Endothelial cell of umbilical vein (primary cell): ENCODE data around the gene ASB8. TPM values are rescaled to one million over a fixed set of nuclear protein-coding genes. Genes with fewer than 3 reads are reported as not detected.

Experiments
- BruUV-seq: library from RNA; stranded (reverse); fragments of 400-500 nt; replicated peaks from 2 replicates; lab custom pipeline; 2021; lab: Mats Ljungman, UMichigan
- CTCF ChIA-PET: fragments of 300-600, 350-600 bp; sonication (Branson Sonifier 250); formaldehyde crosslinking; loops from one replicate; lab custom pipeline; 2021; ENCODE audit warnings: antibody characterized with exemption, inconsistent platforms; lab: Charles Lee
- POLR2A ChIA-PET: fragments of 300-600, 350-600 bp; sonication (Branson Sonifier 250); formaldehyde crosslinking; loops from one replicate; lab custom pipeline; 2021; ENCODE audit warnings: antibody characterized with exemption, inconsistent platforms; lab: Charles Lee
- DNase-seq: peaks from one replicate; pipeline ENCODE4 v3.0.0-alpha.2; 2011; ENCODE audit warnings: low read depth, low spot score
- FAIRE-seq: peaks from 2 replicates; lab custom pipeline; 2011; peaks lifted over from hg19 to GRCh38; lab: Jason Lieb, UNC
- H2AFZ ChIP-seq: 2 replicates; pipeline ENCODE4 v1.6.0; 2012; ENCODE audit warnings: low read depth, low read length, control low read depth, inconsistent platforms
- H3K27ac ChIP-seq: 2 replicates; pipeline ENCODE4 v1.5.1; 2011; ENCODE audit warnings: low read depth, mild to moderate bottlenecking, control low read depth, low read length, moderate library complexity; ENCODE audit not compliant: insufficient read depth
- H3K27me3 ChIP-seq, 2 experiments: 2 replicates each; pipeline versions ENCODE4 v1.6.0 to v1.6.1; 2011; ENCODE audit warnings: low read length in 2 of 2, mixed read lengths in 1 of 2; ENCODE audit not compliant: control insufficient read depth in 2 of 2, insufficient read depth in 2 of 2
- H3K36me3 ChIP-seq, 2 experiments: 2 replicates in 1 of 2; 3 replicates in 1 of 2; pipeline ENCODE4 v1.5.1; 2011; ENCODE audit warnings: low read length in 2 of 2, mild to moderate bottlenecking in 1 of 2, moderate library complexity in 1 of 2; ENCODE audit not compliant: control insufficient read depth in 2 of 2, insufficient read depth in 2 of 2; ENCODE audit errors: extremely low read depth in 1 of 2
- H3K4me1 ChIP-seq: 3 replicates; pipeline ENCODE4 v1.5.1; 2011; ENCODE audit warnings: mild to moderate bottlenecking, low read length; ENCODE audit not compliant: control insufficient read depth, insufficient read depth; ENCODE audit errors: extremely low read depth
- H3K4me2 ChIP-seq: 2 replicates; pipeline ENCODE4 v1.6.1; 2011; ENCODE audit warnings: low read length, control low read depth, mixed read lengths; ENCODE audit not compliant: insufficient read depth
- H3K4me3 ChIP-seq, 3 experiments: fragments of 200-600 bp in 1 of 3; sonication (generic), shearing (Covaris generic) in 1 of 3; replicated peaks in 1 of 3; 2 replicates each; pipeline ENCODE4 v1.5.1; 2011 to 2016; ENCODE audit warnings: control low read depth in 3 of 3, low read length in 3 of 3, mild to moderate bottlenecking in 2 of 3, inconsistent platforms in 1 of 3, low read depth in 1 of 3, moderate library complexity in 1 of 3; ENCODE audit not compliant: insufficient read depth in 1 of 3
- H3K79me2 ChIP-seq: 2 replicates; pipeline ENCODE4 v1.6.0; 2012; ENCODE audit warnings: low read length, inconsistent platforms; ENCODE audit not compliant: control insufficient read depth, insufficient read depth
- H3K9ac ChIP-seq: replicated peaks from 2 replicates; pipeline ENCODE3; 2011; ENCODE audit warnings: low read length, control low read depth; ENCODE audit not compliant: insufficient read depth; ENCODE audit errors: extremely low read depth
- H3K9me1 ChIP-seq: replicated peaks from 3 replicates; pipeline ENCODE4 v1.6.0; 2011; ENCODE audit warnings: mild to moderate bottlenecking, low read length; ENCODE audit not compliant: control insufficient read depth, insufficient read depth; ENCODE audit errors: extremely low read depth
- H3K9me3 ChIP-seq: replicated peaks from 2 replicates; pipeline ENCODE4 v1.5.1; 2012; ENCODE audit warnings: low read length, inconsistent platforms; ENCODE audit not compliant: control insufficient read depth, insufficient read depth
- H4K20me1 ChIP-seq: replicated peaks from 2 replicates; pipeline ENCODE3; 2011; ENCODE audit warnings: mild to moderate bottlenecking, low read length; ENCODE audit not compliant: control insufficient read depth, insufficient read depth; ENCODE audit errors: extremely low read depth
- EZH2 ChIP-seq: IDR thresholded peaks from 2 replicates; pipeline ENCODE4 v1.6.1; 2012; ENCODE audit warnings: borderline replicate concordance, low read depth, mild to moderate bottlenecking, moderate library complexity, low read length, inconsistent platforms; ENCODE audit not compliant: severe bottlenecking
- FOS ChIP-seq: IDR thresholded peaks from 2 replicates; pipeline ENCODE4 v1.6.1; 2011; ENCODE audit warnings: mild to moderate bottlenecking, low read length, moderate library complexity, borderline replicate concordance; ENCODE audit not compliant: insufficient read depth
- GATA2 ChIP-seq: IDR thresholded peaks from 2 replicates; pipeline ENCODE4 v1.7.0; 2011; ENCODE audit warnings: low read depth, mild to moderate bottlenecking, moderate library complexity, mixed read lengths, low read length; ENCODE audit not compliant: insufficient read length, insufficient read depth
- JUN ChIP-seq: IDR thresholded peaks from 2 replicates; pipeline ENCODE4 v1.6.1; 2011; ENCODE audit warnings: borderline replicate concordance, low read depth; ENCODE audit not compliant: insufficient read length, insufficient read depth
- MYC ChIP-seq: IDR thresholded peaks from one replicate; pipeline ENCODE4 v1.6.1; 2011; ENCODE audit warnings: mild to moderate bottlenecking, low read depth, low read length
- POLR2A ChIP-seq: IDR thresholded peaks from 2 replicates; pipeline ENCODE4 v1.6.1; 2012; ENCODE audit warnings: low read depth, mild to moderate bottlenecking, control low read depth, low read length
- POLR2AphosphoS5 ChIP-seq: IDR thresholded peaks from 2 replicates; pipeline ENCODE4 v1.6.1; 2012; ENCODE audit warnings: low read depth, mild to moderate bottlenecking, control low read depth, low read length, moderate library complexity; ENCODE audit not compliant: insufficient read depth
- dilution Hi-C: fragments of 300-500 bp; cut with MboI; formaldehyde crosslinking; loops from one replicate; pipeline ENCODE4 v1.15.0; 2019; ENCODE audit warnings: low sequenced_read_pairs; ENCODE audit not compliant: extremely low pct_ligation_motif_present
- intact Hi-C: fragments of 100-400 bp; cut with micrococcal nuclease; formaldehyde crosslinking; loops from one replicate; pipeline ENCODE4 v1.10.0; 2022
- polyA plus RNA-seq, 4 experiments: library from polyadenylated mRNA; depleted of rRNA in 3 of 4; stranded (reverse) in 3 of 4; unstranded in 1 of 4; fragments of >200 nt; gene quantifications; 2 replicates each; pipeline versions ENCODE4 v1.2.1 to v1.2.3, GENCODE V29; 2011 to 2012; ENCODE audit warnings: missing spikeins in 1 of 4
- total RNA-seq: library from RNA; stranded (reverse); gene quantifications from 2 replicates; pipeline ENCODE4 v1.2.3, GENCODE V29; 2021
- TF ChIP-seq, protein P1 (sequence below), 2 donors: IDR thresholded peaks; 1 replicate in 1 of 2; 2 replicates in 1 of 2; pipeline ENCODE4 v1.5.1; 2011; ENCODE audit warnings: low read length in 2 of 2, mild to moderate bottlenecking in 2 of 2, moderate library complexity in 2 of 2, control low read depth in 1 of 2, inconsistent platforms in 1 of 2, low read depth in 1 of 2; ENCODE audit not compliant: insufficient read depth in 1 of 2; ENCODE audit errors: extremely low read depth in 1 of 2
- TF ChIP-seq, protein P2 (sequence below): IDR thresholded peaks from 2 replicates; pipeline ENCODE4 v1.6.1; 2011; ENCODE audit not compliant: insufficient read depth, insufficient read length

Gene ASB8
- total and polyA plus RNA-seq, 2 donors (not counting 3 experiments of a cell fraction or from before 2014, with no cell fraction given), result 14.9 to 29.7 TPM

- Histone ChIP-seq H3K4me2 (no peak overlapping the region), H3K36me3 (peaks cover 18 to 34% of the 10 kb centered on the region in 2 experiments), H3K79me2 (peaks cover 2% of the 10 kb centered on the region), H3K4me1 (peaks cover 3% of the 10 kb centered on the region), H3K4me3 (no peak overlapping the region), H2AFZ (no peak overlapping the region), H3K27me3 (no peaks in the 10 kb centered on the region), H3K9me3 (no peaks in the 10 kb centered on the region), H3K9me1 (no peaks in the 10 kb centered on the region), H4K20me1 (no peaks in the 10 kb centered on the region), H3K9ac (no peak overlapping the region), H3K27ac (no peak overlapping the region)
- TF ChIP-seq JUN (no peak), POLR2AphosphoS5 (no peak), GATA2 (no peak), FOS (no peak), EZH2 (no peak), MYC (no peak), POLR2A (no peak)
- TF ChIP-seq, protein P1, sequence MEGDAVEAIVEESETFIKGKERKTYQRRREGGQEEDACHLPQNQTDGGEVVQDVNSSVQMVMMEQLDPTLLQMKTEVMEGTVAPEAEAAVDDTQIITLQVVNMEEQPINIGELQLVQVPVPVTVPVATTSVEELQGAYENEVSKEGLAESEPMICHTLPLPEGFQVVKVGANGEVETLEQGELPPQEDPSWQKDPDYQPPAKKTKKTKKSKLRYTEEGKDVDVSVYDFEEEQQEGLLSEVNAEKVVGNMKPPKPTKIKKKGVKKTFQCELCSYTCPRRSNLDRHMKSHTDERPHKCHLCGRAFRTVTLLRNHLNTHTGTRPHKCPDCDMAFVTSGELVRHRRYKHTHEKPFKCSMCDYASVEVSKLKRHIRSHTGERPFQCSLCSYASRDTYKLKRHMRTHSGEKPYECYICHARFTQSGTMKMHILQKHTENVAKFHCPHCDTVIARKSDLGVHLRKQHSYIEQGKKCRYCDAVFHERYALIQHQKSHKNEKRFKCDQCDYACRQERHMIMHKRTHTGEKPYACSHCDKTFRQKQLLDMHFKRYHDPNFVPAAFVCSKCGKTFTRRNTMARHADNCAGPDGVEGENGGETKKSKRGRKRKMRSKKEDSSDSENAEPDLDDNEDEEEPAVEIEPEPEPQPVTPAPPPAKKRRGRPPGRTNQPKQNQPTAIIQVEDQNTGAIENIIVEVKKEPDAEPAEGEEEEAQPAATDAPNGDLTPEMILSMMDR (IDR thresholded peaks at IDR 0.05; ENCODE audit: extremely low read depth in 1 of 2, insufficient read depth in 1 of 2, low read depth in 1 of 2, low read length in 2 of 2), result no peak
- TF ChIP-seq, protein P2, sequence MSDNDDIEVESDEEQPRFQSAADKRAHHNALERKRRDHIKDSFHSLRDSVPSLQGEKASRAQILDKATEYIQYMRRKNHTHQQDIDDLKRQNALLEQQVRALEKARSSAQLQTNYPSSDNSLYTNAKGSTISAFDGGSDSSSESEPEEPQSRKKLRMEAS, result no peak
- FAIRE-seq (no peak), DNase-seq (no peak)
- POLR2A ChIA-PET, result no interaction called here
- dilution Hi-C loops, result no loop called here
- intact Hi-C loops, result no loop called here
- no TSS peak for BruUV-seq
- CTCF ChIA-PET, result no interaction called here
These were observed 24.5 kb downstream of the ASB8 start for GRCh38 chr12:48132826-48133225.
